ENCODE results near the gene RETREG3.
"Not testable (repeated sequence)": the region's sequence is repeated elsewhere in the genome, so short reads cannot be mapped to it uniquely, and the experiment has no call there.

The RETREG3 gene

DNA sequence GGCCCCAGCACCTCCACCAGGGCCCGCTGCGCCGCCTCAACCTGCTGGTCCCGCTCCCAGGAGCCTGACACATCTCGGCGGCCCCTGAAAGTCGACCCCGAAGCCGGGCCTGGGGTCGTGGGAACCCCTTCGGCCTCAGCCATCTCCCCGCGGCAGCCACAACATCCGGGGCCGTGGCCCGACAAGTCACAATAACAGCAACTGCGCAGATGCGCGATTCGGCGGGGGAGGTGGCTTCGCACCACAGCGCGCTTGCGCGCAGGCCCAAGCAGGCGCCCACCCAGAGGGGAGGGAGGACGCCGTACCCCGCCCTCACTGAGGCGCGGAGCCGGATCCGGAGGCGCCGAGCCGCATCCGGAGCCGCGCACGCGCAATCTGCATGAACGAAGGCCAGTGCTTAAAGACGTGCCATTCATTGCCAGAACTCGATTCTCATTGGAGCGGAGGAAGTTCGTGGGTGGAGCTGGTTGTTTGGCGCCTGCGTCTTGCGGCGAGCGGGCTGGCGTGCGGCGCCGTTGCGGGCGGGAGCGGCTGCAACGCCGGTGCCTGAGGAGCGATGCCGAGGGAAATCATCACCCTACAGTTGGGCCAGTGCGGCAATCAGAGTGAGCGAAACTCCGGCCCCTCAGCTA lies at the start of gene RETREG3, which contains the start of gene TUBG1:
RETREG3 (minus strand) TSS at position 193 of the 632 bp plus-strand sequence; CDS start at position 143, 50 bp downstream.
TUBG1 (plus strand) TSS at position 502 of the 632 bp plus-strand sequence; CDS start at position 557, 55 bp downstream.
- peak; percentile 81 to 100 (median 98) for DNase-seq

- DNase-seq = no peak
Measured at GRCh38 chr17:42657824-42658588, 48.8 kb upstream of the RETREG3 start.

DNA sequence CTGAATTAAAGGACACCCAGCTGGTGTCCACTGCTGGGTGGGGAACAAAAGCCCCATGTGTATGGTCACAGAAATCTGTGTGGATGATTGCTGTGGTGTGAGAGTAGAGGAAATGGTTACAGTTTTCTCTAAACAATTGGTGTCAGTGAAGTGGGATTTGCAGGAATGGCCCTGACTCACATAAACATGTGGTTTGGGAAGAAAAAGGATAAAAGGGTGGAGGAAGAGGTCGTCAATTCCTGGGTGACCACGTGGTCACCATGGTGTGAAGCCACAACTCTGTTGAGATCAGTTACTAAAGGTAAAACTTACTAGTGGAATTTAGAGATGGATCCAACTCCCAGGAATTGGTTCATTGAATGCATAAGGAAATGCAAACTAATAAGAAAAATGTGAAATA lies 46.4 kb upstream of the RETREG3 start:
- no peak for DNase-seq

- peak in 30 of 56 donors; percentile 8 to 67 (median 32) for DNase-seq
Measured at GRCh38 chr17:42653179-42654124, 44.3 kb upstream of the RETREG3 start.

DNA sequence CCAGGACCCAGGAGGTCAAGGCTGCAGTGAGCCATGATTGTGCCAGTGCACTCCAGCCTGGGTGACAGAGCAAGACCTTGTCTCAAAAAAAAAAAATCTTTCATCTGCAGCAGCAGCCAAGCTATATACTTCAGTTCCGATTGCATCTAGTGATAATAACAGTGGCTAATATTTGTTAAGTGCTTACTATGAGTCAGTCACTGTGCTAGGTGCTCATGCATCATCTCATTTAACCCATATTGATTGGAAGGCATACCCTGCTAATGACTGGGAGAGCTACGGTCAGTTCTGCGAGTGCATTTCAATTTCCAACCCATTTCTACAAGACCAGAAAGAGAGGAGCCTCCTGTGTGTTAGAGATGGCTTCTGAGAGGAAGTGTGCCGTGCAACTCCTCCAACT lies 42.2 kb upstream of the RETREG3 start:
- DNase-seq = no peak

DNA sequence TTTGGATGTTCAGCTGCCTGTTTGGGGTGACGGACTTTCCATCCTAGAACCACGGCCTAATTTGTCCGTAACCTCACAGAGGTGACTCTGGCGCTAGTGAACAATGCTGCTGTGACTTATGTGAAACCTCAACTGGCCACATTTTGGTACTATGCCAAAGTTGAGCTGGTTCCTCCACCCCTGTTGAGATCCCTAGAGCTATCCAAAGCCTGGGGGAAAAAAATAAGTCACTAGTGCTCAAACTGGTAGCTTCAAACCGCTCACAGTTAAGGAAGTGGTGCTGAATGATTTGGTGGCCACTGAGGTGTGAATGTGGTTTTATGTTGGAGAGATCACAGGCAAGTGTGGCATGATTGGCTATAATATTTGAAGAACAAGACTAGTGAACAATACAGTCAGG lies 38.6 kb upstream of the RETREG3 start:
- DNase-seq = no peak

- no peak for DNase-seq
Measured at GRCh38 chr17:42642336-42642735, 33.2 kb upstream of the RETREG3 start.

GRCh38 chr17:42640121-42640520 lies 30.9 kb upstream of the RETREG3 start:
- DNase-seq = no peak

DNA sequence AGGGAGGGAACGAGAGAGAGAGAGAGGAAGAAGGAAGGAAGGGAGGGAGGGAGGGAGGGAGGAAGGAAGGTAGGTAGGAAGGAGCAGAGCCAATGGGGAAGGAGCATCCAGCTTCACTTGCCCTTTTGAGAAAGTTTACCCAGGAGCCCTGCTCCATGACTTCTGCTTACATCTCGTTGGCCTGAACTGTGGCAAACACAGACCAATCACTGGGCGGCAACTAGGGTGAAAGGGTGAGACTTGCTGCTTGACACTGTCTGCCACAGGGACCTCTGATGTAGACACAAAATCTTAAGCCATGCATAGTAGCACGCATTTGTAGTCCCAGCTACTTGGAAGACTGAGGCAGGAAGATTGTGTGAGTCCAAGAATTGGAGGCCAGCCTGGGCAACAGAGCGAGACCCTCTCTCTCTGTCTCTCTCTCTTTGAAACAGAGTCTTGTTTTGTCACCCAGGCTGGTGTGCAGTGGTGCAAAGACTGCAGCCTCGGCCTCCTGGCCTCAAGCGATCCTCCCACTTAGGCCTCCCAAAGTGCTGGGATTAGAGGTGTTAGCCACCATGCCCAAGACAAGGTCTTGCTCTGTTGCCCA lies 30.4 kb upstream of the RETREG3 start:
- DNase-seq = no peak

DNA sequence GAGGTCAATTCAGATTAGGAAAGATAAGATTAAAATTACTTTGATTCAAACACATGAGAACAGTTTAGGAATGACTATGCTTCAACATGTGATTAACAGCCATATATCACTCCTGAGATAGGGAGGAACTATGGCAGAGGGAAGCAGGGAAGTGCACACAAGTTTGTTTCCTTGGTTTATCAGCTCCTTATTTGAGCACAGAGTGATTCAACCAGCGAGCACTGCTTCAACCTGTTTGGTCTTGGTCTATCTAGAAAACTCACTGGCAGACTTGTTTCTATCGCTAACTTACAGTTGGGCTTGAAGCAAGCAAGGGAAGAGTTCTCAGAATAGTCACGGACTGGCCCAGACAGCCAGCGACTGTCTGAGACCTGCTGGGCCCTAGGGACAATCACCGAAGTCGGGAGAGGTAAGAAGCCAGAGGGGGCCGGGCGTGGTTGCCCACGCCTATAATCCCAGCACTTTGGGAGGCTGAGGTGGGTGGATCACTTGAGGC lies 23.8 kb upstream of the RETREG3 start:
- DNase-seq = no peak

- DNase-seq = no peak
Measured at GRCh38 chr17:42629411-42630009, 20.3 kb upstream of the RETREG3 start.

GRCh38 chr17:42627032-42627764 lies 18.0 kb upstream of the RETREG3 start:
- DNase-seq = not testable (repeated sequence)

GRCh38 chr17:42623732-42624596 lies 14.8 kb upstream of the RETREG3 start:
- DNase-seq = no peak

DNA sequence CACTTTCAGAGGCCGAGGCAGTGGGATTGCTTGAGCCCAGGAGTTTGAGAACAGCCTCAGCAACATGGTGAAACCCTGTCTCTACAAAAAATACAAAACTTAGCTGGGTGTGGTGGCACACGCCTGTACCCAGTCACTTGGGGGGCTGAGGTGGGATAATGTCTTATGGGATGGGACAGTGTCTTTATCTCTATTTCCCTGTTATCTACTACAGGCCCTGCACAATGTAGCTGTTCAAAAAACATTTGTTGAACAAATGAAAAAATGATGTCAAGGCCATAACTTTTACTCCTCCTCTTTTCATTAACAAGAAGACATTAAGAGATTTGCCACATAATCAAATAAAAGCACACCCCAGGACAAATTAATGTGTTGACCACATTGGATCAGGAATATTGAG lies 14.1 kb upstream of the RETREG3 start:
- DNase-seq = no peak

GRCh38 chr17:42621987-42622386 lies 12.8 kb upstream of the RETREG3 start:
- DNase-seq = not testable (repeated sequence)

DNA sequence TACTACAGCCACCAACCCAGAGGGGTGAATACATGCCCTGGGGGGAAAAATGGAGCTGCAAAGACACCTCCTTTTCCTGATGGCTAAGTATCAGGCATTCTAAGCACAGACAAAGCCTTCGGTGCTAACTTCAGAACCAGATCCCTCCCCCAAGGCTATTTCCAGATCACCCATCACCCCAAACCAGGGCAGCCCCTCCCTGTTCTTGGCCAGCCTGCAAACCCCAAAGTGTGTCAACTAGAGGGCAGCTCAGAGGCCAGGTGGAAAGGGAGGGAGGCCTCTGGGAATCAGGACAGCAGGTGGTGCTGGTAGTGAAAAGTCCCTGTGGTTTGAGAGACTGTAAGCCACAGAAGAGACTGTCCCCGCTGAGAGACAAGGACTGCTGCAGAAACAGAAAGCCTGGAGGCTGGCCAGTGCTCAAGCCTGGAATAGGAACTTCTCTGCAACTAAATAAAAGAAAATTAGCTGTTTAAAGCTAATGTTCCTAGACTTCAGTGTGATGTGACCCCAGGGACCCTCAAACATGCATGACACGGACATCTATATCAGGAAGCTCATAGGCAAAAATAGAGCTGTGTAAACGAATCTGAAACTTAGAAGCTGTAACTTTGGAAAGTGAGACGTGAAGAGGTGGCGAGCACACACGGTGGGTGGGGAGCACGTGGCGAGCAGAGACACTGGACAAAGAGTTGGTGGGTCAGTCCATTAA lies 9.4 kb upstream of the RETREG3 start:
- DNase-seq = peak in 7 of 56 donors; percentile 1 to 12 (median 4)

GRCh38 chr17:42617956-42618431 lies 8.8 kb upstream of the RETREG3 start:
- no peak for DNase-seq

- no peak for DNase-seq
Measured at GRCh38 chr17:42613699-42614295, 4.6 kb upstream of the RETREG3 start.
